Measurements from ENCODE around the gene OSBPL7.

OSBPL7 gene

DNA sequence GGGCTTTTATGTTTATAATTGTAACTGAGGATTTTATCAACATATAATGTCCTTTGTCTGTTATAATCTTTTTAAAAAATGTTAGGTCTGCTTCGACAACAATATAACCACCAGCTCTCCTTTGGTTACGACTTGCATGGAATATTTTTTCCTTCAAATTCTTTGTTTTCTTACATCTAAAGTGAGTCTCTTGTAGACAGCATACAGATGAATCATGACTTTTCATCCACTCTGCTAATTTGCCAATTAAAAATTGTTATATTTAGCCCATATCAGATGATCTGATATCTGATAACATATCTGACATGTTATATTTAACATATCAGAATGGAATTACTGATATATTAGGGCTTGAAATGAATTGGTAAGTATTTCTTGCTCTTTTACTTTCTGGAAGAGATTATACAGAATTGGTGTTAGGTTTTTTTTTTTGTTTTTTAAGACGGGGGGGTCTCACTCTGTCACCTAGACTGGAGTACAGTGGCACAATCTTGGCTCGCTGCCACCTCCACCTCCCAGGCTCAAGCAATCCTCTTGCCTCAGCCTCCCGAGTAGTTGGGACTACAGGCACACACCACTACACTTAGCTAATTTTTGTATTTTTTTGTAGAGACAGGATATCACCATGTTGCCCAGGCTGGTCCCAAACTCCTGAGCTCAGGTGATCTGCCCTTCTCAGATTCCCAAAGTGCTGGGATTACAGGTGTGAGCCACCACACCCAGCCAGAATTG is 61.0 kb downstream of the OSBPL7 start:
- no peak for DNase-seq

DNA sequence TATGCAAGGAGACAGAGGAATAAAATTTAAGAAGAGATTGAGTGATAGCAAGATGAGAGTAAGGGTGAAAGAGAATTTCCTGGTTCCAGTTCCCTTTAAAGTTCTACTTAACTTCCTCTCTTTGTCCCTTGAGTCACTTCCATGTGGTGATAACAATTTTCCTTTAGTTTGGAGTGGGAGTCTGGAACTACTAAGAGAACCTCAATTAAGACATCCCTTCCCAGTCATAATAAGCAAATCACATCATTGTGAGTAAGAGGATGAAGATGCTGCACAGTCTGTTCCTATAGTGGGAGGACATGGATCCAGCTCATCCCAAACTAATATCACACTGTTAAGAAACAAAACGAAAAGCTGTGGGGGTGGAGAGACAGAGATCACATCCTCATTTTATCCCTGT is 64.2 kb downstream of the OSBPL7 start:
- no peak for DNase-seq

Measured in fibroblast of upper back skin (primary cell).